Measurements from ENCODE around the gene BTG1.

Gene BTG1

DNA sequence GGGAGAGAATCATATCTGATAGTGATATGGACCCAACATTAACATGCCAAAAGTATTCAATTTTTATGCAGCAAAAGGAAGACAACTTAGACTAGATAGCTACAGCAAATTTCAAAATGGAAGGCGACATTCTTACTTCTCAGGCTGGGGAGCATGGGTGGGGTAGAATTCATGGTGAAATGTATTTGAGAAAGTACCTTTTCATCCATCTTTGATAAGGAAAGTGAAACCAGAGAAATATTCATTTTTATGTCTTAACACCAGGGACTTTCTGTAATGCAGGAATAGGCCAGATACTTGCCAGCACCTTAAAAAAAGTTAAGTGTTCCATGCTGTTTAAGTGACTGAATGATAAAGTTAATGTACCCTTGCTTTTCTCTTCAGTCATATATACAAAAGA lies 13.4 kb downstream of the BTG1 start:
- no peak for DNase-seq

- no peak for DNase-seq
Observed at GRCh38 chr12:92130999-92131398, 14.6 kb downstream of the BTG1 start.

DNA sequence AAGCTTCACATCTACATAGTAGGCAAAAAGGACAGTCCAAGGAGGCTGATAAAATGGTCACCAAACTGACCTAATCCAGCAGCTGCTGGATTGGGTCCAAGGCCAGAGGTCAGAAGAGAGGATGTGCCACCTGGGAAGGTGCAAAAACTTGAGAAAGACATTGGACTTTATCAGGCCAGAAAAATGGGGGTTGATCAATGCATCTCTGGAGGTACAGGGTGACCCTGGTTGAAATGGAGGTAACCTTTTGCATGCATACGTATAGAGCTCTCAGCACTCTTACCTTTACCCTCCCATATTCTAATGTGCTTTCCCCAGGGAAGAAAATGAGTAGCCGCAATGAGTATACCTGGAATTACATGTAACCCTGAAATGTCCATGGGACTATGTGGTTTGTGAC lies 16.0 kb downstream of the BTG1 start:
- DNase-seq, result no peak

- DNase-seq, result no peak
Observed at GRCh38 chr12:92128612-92129011, 17.0 kb downstream of the BTG1 start.

DNA sequence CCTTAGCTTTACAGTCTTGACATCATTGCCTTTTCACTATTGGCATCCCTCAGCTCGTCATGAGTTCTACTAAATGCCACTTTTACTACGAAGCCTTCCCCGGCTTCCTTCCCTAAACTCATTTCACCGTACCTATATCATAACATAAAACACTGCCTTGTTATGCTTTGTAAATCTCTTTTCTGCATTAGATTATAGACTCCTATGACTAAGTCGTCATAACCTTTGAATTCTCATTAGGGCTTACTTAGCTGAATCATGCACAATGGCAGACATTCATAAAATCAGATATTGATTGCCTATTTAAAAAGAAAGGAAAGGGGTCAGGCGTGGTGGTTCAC lies 21.0 kb downstream of the BTG1 start:
- no peak for DNase-seq

- DNase-seq, result no peak
Observed at GRCh38 chr12:92123780-92124688, 21.6 kb downstream of the BTG1 start.

DNA sequence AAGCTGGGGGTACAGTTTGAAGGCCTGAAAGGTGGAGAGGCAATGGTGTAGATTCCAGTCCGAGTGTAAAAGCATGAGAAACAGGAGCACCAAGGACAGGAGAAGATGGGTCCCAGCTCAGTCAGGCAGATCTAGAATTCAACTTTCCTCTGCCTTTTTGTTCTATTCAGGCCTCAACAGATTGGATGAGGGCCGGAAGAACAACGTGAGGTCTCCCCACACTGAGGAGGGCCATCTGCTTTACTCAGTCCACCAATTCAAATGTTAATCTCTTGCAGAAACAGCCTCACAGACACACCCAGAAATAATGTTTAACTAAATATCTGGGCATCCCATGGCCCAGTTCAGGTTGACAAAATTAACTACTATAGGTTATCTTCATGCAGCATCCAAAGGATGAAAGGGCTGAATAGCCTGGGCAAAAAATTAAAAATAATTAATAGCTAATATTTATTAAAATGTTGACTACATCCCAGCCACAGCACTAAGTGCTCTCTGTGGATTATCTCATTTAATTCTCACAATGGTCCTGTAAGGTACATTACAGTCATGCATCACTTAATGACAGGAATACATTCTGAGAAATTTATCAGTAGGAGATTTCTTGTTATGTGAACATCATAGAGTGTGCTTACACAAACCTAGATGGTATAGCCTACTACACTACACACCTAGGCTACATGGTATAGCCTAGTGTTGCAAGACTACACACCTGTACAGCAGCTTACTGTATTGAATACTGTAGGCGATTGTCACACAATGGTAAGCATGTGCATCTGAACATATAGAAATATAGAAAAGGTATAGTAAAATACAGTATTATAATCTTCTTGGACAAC lies 22.5 kb downstream of the BTG1 start:
- DNase-seq, result no peak

DNA sequence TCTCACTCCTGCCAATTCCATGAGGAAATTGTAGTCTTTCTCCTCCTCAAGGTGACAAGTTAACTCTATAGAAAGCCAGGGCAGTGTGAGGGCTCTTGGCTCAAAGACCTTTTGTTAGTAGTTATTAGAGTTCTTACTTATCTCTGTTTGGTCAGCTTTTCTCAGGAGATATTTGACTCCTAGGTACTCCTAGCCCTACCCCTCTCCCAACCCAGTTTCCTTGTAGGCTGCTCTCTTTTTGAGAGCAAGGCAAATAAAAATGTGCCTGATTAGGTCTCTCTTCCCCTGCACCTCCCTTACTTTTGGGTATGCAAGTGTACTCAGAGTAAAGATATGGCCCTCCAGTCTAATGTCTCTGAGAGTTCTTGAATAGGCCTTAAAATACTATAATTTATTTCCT lies 23.8 kb downstream of the BTG1 start:
- DNase-seq, result no peak

DNA sequence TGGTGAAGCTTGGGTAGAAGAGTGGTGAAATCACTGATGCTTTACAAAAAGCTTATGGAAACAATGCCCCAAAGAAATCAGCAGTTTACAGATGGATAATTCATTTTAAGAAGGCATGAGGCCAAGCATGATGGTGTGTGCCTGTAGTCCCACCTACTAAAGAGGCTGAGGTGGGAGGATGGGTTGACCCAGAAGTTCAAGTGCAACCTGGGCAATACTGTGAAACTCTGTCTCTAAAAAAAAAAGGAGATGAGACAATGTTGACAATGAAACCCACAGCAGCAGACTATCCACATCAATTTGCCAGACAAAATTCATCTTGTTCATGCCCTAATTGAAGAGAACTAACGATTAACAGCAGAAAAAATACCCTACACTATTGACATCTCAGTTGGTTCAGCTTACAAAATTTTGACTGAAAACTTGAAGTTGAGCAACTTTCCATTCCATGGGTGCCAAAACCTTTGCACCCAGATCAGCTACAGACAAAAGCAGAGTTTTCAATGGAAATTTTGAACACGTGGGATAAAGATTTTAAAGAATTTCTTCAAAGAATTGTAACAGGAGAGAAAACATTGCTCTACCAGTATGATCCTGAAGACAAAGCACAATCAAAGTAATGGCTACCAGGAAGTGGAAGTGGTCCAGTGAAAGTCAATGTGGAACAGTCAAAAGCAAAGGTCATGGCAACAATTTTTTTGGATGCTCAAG lies 26.7 kb downstream of the BTG1 start:
- DNase-seq, result no peak

GRCh38 chr12:92114834-92115233 lies 30.8 kb downstream of the BTG1 start:
- DNase-seq, result no peak

DNA sequence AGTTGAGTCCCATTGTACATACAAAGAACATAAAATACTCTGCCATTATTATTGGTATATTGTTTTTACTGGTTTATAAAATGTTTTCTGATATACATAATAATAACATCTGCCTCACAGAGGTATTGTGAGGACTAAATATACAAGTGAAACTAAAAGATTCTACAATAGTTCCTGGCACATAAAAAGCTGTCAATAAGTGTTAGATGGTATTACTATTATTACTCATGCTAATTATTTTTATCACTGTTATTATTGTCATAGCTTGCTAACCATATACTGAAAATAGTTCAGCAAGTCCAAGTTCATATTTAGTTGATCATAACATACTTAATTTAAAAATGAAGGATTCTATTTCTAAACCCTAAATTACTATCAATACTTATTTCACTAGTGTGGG lies 34.4 kb downstream of the BTG1 start:
- DNase-seq, result no peak

GRCh38 chr12:92110083-92110640 lies 35.5 kb downstream of the BTG1 start:
- DNase-seq, result no peak

GRCh38 chr12:92109613-92110012 lies 36.0 kb downstream of the BTG1 start:
- DNase-seq, result no peak

- DNase-seq, result no peak
Observed at GRCh38 chr12:92108651-92109050, 37.0 kb downstream of the BTG1 start.

DNA sequence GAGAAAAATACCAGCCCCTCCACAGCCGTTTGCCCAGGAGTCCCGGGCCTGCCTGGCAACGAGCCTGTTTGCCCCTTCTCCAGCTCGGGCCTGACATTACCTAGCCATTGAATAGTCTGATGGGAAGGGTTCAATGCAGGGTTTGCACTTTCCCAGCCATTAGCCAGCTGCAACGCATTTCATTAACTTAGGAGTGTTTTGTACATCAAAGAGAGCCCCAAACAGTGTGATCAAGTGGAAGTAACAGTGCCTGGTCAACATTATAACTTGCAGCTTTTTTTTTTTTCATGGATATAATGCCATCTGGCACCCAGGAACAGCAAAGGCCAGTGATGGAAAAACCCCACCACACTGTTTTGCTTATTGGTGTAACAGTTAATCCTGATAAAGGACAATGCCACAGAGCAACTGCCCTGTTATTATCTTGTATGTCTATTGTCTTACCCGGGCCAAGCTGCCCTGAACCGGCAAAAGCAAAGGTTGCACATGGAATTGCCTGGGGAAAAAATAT lies 38.0 kb downstream of the BTG1 start:
- no peak for DNase-seq

DNA sequence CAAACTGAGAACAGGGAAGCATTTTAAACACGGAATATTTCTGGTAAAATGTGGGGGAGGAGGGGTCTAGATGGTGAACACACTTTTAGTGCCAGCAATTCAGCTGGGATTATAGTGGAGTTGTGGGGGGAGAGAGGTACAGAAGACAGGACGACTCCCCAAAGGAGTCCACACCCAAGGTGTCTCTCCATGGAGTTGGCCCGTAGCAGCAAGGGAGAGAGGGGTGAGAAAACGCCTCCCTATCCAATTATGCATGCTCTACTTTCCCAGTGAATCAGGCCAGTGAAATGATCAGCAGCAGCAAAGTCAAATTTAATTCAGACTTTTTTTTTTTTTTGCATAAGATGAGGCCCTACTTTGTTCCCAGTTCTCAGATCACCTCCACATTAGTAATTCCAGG lies 38.6 kb downstream of the BTG1 start:
- DNase-seq, result no peak

DNA sequence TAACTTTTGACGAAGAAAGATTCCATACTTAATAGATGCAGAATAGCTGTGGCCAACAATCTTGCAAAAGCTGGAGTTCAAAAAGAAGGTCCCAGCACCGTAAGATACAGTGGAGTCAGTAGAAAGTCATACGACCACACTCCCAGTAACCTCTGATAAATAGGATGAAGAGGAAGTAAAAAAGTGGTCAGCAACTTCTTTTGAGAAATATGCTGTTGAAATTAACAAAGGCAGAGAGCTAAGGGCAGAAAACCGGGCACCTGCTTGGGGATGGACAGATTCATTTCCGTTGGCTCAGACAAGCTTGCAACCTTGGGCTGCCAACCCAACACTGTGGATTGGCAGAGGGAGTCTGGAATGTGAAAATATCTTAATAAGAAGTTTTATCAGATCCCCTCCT lies 40.0 kb downstream of the BTG1 start:
- DNase-seq, result no peak

- no peak for DNase-seq
Observed at GRCh38 chr12:92105110-92105509, 40.5 kb downstream of the BTG1 start.

GRCh38 chr12:92102606-92103005 lies 43.0 kb downstream of the BTG1 start:
- no peak for DNase-seq

- DNase-seq, result no peak
Observed at GRCh38 chr12:92098594-92099380, 46.9 kb downstream of the BTG1 start.

- DNase-seq, result no peak
Observed at GRCh38 chr12:92096346-92097136, 49.1 kb downstream of the BTG1 start.
